SK-N-SH treated with all-trans-retinoic acid at 6 μM for 48 hours (cell line): Measurements from ENCODE around the gene CYP24A1.

Source experiments
- ATAC-seq: fragments of 200-7000 bp; cut with Tn5 transposase; 3 replicates; pipeline ENCODE4 v1.9.1; 2020; ENCODE audit warnings: mild to moderate bottlenecking, moderate library complexity
- BACH2 ChIP-seq: fragments of 250-450 bp; sonication (Bioruptor Pico); IDR thresholded peaks from 2 replicates; pipeline ENCODE4 v1.9.0; 2021; ENCODE audit warnings: mild to moderate bottlenecking, borderline replicate concordance
- ESRRG ChIP-seq: fragments of 250-450 bp; sonication (Bioruptor Pico); IDR thresholded peaks from 2 replicates; pipeline ENCODE4 v1.6.1; 2021; ENCODE audit warnings: mild to moderate bottlenecking
- GLIS3 ChIP-seq: fragments of 250-450 bp; sonication (Bioruptor Pico); IDR thresholded peaks from 2 replicates; pipeline ENCODE4 v1.5.0; 2020; ENCODE audit warnings: mild to moderate bottlenecking, moderate library complexity
- ISL1 ChIP-seq: fragments of 250-450 bp; sonication (Bioruptor Pico); IDR thresholded peaks from 2 replicates; pipeline ENCODE4 v2.1.2; 2022; ENCODE audit warnings: mild to moderate bottlenecking, moderate library complexity
- PPARA ChIP-seq: fragments of 250-450 bp; sonication (Bioruptor Pico); IDR thresholded peaks from 2 replicates; pipeline ENCODE4 v1.5.0; 2020; ENCODE audit warnings: mild to moderate bottlenecking, borderline replicate concordance
- RARB ChIP-seq: fragments of 250-450 bp; sonication (Bioruptor Pico); IDR thresholded peaks from 2 replicates; pipeline ENCODE4 v1.8.0; 2021; ENCODE audit warnings: mild to moderate bottlenecking, moderate library complexity
- SNAI2 ChIP-seq: fragments of 250-450 bp; sonication (Bioruptor Pico); IDR thresholded peaks from 2 replicates; pipeline ENCODE4 v1.5.0; 2020; ENCODE audit warnings: mild to moderate bottlenecking, moderate library complexity
- TOX ChIP-seq: fragments of 250-450 bp; sonication (Bioruptor Pico); IDR thresholded peaks from 2 replicates; pipeline ENCODE4 v1.8.0; 2021; ENCODE audit warnings: mild to moderate bottlenecking, moderate library complexity, borderline replicate concordance
- ZC3H10 ChIP-seq: fragments of 250-450 bp; sonication (Bioruptor Pico); IDR thresholded peaks from 2 replicates; pipeline ENCODE4 v1.5.1; 2021; ENCODE audit warnings: mild to moderate bottlenecking, moderate library complexity
- ZNF565 ChIP-seq: fragments of 450-650 bp; formaldehyde crosslinking; conservative IDR thresholded peaks from 2 replicates; pipeline ENCODE4 v1.5.0; 2020; ENCODE audit warnings: low read depth, mild to moderate bottlenecking, moderate library complexity
- ZNF8 ChIP-seq: fragments of 450-650 bp; formaldehyde crosslinking; IDR thresholded peaks from 2 replicates; pipeline ENCODE4 v1.5.0; 2020; ENCODE audit warnings: mild to moderate bottlenecking, moderate library complexity
- TF ChIP-seq, protein P1 (sequence below): fragments of 250-450 bp; sonication (Bioruptor Pico); IDR thresholded peaks from 2 replicates; pipeline ENCODE4 v1.8.0; 2021; ENCODE audit warnings: low read depth, mild to moderate bottlenecking, moderate library complexity, borderline replicate concordance
- TF ChIP-seq, protein P2 (sequence below): fragments of 250-450 bp; sonication (Bioruptor Pico); IDR thresholded peaks from 2 replicates; pipeline ENCODE4 v1.8.0; 2020; ENCODE audit warnings: mild to moderate bottlenecking, moderate library complexity, borderline replicate concordance
- TF ChIP-seq, protein P3 (sequence below): fragments of 250-450 bp; sonication (Bioruptor Pico); IDR thresholded peaks from 2 replicates; pipeline ENCODE4 v1.5.0; 2020; ENCODE audit warnings: mild to moderate bottlenecking, moderate library complexity
- TF ChIP-seq, protein P4 (sequence below): fragments of 250-450 bp; sonication (Bioruptor Pico); IDR thresholded peaks from 2 replicates; pipeline ENCODE4 v1.5.1; 2021; ENCODE audit warnings: mild to moderate bottlenecking, moderate library complexity

Gene CYP24A1

DNA sequence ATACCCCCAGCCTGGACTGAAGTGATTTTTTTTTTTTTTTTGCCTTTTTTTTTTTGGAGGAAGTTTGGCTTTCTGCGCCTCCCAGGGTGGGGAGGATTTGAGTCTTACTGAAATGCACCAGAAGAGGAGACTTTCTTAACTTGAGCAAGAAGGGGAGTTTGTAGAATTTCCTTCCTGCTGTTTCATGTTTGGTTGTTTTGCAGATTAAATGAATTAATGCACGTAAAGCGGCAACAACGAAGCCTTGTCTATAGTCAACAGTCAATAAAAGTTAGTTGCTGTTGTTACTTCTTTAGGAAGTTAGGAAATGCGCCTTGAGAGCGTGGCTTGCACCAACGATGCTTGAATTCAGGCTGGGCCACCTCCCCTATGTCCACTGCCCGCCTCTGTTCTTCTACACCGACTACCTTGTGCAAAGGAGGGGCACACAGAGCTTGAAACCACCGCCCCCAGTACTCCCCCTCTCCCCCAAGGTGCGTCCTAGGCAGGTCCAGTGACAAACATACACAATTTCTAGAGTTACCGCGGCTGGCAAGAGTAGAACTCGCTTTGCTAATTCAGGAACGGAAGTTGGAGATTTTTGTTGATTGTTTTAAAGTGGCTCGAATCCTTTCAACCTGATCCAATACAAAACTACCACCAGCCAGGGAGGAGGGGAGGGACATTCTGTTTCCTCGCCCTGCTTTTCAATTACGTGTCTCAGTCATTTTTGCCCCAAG lies 830 bp upstream of the CYP24A1 start (continued):
- TF ChIP-seq, protein P1, sequence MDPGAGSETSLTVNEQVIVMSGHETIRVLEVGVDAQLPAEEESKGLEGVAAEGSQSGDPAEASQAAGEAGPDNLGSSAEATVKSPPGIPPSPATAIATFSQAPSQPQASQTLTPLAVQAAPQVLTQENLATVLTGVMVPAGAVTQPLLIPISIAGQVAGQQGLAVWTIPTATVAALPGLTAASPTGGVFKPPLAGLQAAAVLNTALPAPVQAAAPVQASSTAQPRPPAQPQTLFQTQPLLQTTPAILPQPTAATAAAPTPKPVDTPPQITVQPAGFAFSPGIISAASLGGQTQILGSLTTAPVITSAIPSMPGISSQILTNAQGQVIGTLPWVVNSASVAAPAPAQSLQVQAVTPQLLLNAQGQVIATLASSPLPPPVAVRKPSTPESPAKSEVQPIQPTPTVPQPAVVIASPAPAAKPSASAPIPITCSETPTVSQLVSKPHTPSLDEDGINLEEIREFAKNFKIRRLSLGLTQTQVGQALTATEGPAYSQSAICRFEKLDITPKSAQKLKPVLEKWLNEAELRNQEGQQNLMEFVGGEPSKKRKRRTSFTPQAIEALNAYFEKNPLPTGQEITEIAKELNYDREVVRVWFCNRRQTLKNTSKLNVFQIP, result no peak
- TF ChIP-seq, protein P2, sequence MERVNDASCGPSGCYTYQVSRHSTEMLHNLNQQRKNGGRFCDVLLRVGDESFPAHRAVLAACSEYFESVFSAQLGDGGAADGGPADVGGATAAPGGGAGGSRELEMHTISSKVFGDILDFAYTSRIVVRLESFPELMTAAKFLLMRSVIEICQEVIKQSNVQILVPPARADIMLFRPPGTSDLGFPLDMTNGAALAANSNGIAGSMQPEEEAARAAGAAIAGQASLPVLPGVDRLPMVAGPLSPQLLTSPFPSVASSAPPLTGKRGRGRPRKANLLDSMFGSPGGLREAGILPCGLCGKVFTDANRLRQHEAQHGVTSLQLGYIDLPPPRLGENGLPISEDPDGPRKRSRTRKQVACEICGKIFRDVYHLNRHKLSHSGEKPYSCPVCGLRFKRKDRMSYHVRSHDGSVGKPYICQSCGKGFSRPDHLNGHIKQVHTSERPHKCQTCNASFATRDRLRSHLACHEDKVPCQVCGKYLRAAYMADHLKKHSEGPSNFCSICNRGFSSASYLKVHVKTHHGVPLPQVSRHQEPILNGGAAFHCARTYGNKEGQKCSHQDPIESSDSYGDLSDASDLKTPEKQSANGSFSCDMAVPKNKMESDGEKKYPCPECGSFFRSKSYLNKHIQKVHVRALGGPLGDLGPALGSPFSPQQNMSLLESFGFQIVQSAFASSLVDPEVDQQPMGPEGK (CRISPR knock-in tag), result no peak
- TF ChIP-seq GLIS3 (CRISPR knock-in tag) (no peak), ESRRG (CRISPR knock-in tag) (no peak), RARB (CRISPR knock-in tag) (no peak), SNAI2 (CRISPR knock-in tag) (no peak), ISL1 (no peak), ZNF565 (no peak)

DNA sequence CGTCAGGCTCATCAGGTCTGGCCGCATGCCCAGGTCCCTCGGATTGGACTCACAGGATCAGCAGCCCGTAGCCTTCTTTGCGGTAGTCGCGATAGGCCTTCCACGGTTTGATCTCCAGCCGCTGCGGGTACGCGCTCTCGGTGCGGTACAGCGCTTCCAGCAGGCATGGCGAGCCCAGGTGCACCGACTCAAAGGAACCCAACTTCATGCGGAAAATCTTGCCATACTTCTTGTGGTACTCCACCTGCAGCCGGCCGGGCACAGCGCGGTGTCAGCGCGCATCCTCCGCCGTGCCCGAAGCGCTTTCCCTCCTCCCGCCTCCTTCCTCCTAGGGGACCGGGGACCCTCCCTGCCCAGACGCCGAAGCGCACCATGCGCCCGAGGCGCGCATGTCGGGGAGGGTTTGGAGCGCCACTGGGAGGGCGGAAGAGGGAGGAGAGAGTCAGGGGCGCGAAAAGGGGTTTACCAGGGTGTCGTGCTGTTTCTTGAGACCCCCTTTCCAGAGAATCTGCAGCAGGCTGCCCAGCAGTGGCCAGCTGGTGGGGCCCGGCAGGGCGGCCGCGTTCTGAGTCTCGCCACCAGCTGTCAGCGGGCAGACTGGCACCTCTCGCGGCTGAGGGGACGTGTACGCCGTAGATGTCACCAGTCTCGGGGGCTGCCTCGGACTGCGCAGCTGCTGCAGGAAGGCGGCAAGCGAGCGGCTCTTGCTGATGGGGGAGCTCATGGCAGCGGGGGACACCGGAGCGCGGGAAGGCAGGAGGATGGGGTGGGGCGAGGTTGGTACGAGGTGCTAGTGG lies 732 bp downstream of the CYP24A1 start:
- TF ChIP-seq PPARA (CRISPR knock-in tag) (no peak), ZNF8 (no peak), ZC3H10 (CRISPR knock-in tag) (no peak), TOX (CRISPR knock-in tag) (no peak), SNAI2 (CRISPR knock-in tag) (no peak), GLIS3 (CRISPR knock-in tag) (no peak), BACH2 (CRISPR knock-in tag) (no peak), ZNF565 (no peak)
- peak; percentile 8 for ATAC-seq

DNA sequence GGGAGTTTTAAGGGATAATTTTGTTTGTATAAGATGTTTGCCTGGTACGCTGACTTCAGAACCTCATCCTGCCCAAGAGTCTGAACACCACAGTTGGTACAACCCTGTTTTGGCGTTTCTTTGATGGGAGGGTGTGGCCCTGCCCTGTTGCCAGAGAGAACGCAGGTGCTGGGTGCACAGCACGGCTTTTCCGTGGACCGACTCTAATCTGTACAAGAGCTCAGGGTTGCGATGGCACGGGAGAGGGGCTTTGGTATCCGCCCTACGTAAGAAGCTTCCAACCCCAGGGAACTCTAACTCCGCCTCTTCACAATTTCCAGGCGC lies 1.3 kb downstream of the CYP24A1 start:
- no peak for ATAC-seq
- TF ChIP-seq ZC3H10 (CRISPR knock-in tag), result no peak
- TF ChIP-seq, protein P1, result no peak

DNA sequence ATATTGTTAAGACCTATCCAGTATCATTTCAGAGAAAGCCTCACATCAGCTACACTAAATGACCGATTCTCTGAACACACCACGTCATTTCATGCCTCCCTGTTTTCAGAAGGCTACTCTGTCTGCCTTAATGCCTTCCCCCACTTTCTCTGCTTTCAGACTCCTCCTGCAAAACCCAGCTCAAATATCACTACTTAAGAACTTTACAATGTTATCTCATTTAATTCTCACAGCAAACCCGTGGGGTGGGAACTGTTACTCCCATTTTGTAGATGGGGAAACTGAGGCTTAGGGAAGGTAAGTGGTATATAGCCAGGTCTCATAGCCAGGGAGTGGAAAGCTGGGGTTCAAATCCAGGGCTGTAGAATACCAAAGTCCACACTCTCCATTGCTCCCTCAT lies 2.8 kb downstream of the CYP24A1 start:
- TF ChIP-seq PPARA (CRISPR knock-in tag), result no peak
- no peak for TF ChIP-seq ISL1
- TF ChIP-seq ZC3H10 (CRISPR knock-in tag), result no peak
- TF ChIP-seq, protein P3, sequence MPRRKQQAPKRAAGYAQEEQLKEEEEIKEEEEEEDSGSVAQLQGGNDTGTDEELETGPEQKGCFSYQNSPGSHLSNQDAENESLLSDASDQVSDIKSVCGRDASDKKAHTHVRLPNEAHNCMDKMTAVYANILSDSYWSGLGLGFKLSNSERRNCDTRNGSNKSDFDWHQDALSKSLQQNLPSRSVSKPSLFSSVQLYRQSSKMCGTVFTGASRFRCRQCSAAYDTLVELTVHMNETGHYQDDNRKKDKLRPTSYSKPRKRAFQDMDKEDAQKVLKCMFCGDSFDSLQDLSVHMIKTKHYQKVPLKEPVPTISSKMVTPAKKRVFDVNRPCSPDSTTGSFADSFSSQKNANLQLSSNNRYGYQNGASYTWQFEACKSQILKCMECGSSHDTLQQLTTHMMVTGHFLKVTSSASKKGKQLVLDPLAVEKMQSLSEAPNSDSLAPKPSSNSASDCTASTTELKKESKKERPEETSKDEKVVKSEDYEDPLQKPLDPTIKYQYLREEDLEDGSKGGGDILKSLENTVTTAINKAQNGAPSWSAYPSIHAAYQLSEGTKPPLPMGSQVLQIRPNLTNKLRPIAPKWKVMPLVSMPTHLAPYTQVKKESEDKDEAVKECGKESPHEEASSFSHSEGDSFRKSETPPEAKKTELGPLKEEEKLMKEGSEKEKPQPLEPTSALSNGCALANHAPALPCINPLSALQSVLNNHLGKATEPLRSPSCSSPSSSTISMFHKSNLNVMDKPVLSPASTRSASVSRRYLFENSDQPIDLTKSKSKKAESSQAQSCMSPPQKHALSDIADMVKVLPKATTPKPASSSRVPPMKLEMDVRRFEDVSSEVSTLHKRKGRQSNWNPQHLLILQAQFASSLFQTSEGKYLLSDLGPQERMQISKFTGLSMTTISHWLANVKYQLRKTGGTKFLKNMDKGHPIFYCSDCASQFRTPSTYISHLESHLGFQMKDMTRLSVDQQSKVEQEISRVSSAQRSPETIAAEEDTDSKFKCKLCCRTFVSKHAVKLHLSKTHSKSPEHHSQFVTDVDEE (CRISPR knock-in tag), result no peak
- no peak for TF ChIP-seq GLIS3 (CRISPR knock-in tag)
- TF ChIP-seq, protein P4, sequence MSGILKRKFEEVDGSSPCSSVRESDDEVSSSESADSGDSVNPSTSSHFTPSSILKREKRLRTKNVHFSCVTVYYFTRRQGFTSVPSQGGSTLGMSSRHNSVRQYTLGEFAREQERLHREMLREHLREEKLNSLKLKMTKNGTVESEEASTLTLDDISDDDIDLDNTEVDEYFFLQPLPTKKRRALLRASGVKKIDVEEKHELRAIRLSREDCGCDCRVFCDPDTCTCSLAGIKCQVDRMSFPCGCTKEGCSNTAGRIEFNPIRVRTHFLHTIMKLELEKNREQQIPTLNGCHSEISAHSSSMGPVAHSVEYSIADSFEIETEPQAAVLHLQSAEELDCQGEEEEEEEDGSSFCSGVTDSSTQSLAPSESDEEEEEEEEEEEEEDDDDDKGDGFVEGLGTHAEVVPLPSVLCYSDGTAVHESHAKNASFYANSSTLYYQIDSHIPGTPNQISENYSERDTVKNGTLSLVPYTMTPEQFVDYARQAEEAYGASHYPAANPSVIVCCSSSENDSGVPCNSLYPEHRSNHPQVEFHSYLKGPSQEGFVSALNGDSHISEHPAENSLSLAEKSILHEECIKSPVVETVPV, result no peak
- TF ChIP-seq, protein P1, result no peak
- no peak for TF ChIP-seq BACH2 (CRISPR knock-in tag)
- ATAC-seq, result no peak
